Measurements from ENCODE around the gene MBOAT7.

Gene MBOAT7

DNA sequence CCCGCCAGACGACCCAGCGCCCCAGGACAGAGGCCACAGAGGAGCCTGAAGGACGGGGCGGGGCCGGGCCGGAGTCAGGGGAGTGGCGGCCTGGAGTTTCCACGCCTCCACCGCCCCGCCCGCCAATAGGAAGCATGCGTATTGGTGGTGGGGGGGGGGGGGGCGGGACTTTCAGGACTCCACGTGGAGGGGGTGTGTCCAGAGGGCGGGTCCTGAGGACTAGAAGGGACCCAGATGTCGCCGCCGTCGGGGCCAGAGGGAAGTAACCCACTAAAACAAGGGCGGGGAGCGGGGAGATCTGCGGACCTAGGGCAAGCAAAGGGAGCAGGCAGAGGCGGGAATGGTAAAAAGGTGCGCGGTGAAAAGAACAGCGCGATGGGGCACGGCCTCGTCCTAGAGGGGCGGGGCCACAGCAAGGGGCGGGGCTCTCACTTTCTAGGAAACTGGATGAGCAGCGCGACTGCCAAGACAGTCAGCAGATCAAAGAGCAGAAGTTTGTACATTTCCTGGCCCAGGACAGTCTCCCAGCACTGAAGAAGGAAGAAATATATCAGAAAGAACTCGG, 27.1 kb downstream of the MBOAT7 start:
- no peak for DNase-seq (ENCODE audit: low read depth)

DNA sequence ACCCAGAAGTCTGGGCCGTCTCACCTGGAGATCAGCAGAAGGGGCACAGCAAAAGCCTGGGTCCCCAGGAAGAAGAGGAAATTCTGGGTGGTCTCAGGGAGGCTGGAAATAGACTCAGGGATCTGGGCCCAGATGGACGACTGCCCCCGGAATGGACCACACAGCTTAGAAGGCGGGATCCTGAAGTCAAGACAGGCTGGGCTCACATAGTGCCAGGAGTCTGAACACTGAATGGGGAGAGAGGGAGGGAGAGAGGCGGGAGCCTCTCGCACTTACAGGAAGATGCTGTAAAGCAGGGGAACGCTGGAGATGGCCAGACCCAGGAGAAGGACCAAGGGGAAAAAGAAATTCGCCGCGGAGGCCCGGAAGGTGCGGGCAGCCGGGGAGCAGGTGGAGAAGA, 28.5 kb downstream of the MBOAT7 start:
- DNase-seq (ENCODE audit: low read depth), result no peak

DNA sequence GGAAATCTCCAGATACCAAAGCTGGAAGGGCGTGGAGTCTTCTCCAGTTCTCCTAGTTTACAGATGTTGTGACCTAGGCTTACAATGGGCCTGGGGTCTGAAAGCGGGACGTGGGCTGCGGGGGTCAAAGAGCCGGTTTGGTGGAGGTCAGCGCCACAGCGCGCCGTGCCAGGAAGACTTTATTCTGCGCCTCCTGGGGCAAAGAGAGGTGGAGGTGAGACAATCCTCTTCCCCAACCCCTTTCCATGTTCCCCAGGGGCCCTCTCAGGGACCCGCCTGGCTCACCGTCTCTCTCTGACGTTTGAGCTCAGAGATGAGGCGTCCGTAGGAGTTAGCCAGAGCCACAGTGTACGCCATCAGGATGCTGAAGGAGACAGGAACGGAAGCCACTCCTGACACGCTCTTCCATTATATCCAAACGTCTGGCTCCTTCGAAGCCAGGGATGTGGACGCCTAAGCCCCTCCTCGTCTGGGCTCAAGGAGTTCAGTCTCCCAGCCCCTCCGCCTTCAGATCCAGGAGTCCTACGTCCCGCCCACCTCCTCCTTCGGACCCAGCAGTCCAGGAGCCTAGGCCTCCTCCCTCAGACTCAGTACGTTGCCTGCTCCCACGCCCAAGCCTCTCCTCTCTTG, 29.1 kb downstream of the MBOAT7 start:
- no peak for DNase-seq (ENCODE audit: low read depth)

- DNase-seq (ENCODE audit: low read depth), result peak; percentile 100
These were observed 29.8 kb downstream of the MBOAT7 start, which contains the start of gene LENG1 for GRCh38 chr19:54159352-54160181. TSS of gene LENG1 (minus strand) at chr19:54159721. CDS start at chr19:54159695, 26 bp downstream.

DNA sequence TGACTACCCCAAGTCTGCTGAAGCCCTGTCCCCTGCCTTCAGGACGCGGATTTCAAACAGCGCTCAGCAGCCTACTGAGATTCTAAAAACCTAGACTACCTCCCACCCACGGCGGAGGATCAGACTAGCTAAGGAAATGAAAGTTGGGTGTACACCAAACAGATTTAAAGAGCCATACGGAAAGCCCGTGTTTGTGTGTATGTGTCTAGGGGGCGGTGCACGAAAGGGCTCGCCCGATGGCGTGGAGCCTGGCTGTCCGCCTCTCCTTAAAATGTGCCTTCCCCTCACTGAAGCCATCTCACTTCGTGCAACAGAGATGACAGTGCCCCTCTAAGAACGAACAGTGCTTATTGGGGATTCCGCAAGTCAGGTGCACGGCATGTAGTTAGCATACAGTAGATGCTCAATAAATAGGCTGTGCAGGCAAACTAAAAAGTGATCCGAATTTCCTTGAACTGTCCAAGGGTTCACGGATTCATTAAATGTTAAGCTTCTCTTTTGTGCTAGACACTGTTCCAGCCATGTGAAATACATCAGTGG, 30.5 kb downstream of the MBOAT7 start:
- DNase-seq (ENCODE audit: low read depth), result no peak

DNA sequence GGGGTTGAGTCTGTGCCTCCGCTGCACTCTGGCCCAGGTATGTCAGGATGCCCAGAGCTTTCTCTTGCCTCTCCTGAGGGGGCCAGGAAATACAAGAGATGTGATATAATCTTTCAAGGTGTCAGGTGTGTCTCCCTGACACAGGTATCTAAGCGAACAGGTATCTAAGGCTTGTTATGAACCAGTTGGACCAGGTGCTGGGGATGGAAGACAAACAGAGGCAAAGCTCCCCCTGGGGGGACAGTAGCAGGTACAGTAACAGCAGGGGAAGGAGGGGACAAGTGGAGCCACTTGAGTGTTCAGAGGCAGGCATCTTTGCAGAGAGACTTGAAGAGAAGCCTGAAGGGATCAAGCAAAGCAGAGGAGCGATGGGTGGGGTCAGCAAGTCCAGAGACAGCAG, 32.4 kb downstream of the MBOAT7 start:
- DNase-seq (ENCODE audit: low read depth), result no peak

DNA sequence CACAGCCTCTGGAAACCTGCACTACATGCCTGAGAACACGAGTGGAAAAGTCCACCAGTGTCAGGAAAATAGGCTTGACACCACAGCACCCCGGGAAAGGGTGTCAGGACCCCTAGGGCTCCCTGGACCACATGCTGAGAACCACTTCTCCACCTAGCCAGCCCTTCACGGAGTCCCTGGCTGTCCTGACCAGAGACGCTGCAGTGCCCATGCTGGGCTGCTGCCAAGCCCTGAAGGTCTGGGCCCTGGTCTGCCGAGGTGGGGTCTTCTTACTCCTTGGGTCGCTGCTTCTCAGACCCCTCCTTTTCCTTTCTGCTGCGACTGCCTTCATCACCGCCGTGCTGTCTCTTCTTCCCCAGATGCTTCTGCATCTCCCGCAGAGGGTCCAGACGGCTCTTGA, 32.9 kb downstream of the MBOAT7 start:
- DNase-seq (ENCODE audit: low read depth), result no peak

- no peak for DNase-seq (ENCODE audit: low read depth)
These were observed 33.7 kb downstream of the MBOAT7 start for GRCh38 chr19:54155694-54156093.

DNA sequence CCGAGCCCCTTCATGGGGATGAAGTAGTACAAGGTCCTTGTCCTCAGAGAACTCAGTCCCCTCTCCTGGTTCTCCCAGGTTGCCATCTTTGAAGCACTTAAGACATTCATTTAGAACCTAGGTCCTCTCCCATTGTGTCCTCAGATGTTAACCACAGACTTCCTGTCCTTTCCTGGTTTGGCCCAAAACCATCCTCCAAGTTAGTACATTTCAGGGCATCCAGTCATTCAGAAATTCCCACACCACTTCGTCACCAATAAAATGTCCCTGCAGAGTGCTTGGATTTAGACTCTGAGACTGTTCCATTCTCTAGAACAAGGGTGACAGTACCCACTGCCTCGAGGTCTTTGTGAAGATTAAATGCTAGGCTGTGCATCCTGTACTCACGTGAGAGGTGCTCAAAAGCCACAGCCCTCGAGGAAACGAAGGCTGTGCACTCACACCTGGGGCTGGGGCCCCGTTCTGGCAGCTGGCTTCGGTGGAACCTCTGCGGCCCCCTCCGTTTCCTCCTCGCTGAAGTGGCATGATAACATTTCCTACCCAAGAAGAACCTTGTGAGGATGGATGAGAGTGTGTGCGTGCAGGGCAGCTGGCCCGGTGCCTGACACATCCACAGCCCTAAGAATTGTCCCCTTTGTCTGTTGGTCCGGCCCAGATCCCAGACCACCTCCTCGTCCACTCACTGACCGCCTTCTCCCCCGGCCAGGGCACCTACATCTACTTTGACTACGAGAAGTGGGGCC, 34.6 kb downstream of the MBOAT7 start:
- peak; percentile 59 for DNase-seq (ENCODE audit: low read depth)

- no peak for DNase-seq (ENCODE audit: low read depth)
These were observed 35.6 kb downstream of the MBOAT7 start for GRCh38 chr19:54153731-54154326.

DNA sequence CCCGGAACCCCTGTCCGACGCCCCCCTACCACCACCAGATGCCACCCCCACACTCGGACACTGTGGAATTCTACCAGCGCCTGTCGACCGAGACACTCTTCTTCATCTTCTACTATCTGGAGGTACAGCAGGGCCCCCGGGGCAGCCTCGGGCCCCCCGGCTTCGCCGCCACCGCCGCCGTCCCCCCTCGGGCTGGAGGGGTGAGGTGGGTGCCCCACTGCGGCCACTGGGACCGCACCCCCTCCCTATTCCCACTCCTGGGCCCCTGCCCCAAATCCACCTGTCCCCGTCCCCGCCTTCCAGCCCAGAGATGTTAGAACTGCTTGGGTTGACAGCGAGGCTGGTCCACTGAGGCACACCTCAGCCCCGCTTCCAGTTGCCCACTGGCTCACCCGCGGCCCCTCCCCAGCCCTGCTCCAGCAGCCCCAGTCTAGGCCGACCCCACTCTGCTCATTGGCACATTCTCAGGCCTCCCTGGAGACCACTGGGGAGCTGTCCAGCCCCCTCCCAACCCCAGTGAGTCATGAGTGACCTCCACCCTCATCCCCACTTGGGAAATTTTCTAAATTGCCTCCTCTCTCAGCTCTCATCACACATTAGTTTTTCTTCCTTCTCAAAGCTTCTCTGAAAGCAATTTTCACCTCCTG, 36.4 kb downstream of the MBOAT7 start:
- no peak for DNase-seq (ENCODE audit: low read depth)

- DNase-seq (ENCODE audit: low read depth), result no peak
These were observed 37.1 kb downstream of the MBOAT7 start for GRCh38 chr19:54152267-54152666.

DNA sequence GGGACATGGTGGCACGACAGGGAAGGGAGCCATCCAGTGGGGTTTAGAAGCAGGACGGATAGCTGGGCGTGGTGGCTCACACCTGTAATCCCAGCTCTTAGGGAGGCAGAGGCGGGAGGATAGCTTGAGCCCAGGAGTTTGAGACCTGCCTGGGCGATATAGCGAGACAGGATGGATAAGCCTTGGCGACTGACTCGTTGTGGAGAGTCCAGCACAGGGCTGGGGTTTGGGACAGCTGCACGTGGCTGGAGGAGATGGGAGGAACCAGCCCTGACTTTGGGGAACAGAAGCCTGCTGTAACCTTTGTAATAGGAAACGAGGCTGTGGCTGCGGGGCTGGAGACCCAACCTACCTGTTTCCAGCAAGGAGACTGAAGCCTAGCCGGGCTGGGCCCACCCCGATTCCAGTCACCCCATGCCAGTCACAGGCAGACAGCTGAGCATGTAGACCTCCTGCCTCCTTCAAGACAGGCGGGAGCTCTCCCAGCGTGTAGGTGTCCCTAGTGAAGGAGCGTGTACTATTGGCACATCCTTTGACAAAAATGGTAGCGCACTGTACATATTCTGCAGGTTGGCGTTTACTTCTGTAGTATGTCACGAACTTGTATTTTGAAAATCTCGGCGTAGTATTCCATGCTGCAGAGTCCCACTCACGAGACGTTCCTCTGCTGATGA, 37.9 kb downstream of the MBOAT7 start:
- DNase-seq (ENCODE audit: low read depth), result no peak

- DNase-seq (ENCODE audit: low read depth), result no peak
These were observed 40.2 kb downstream of the MBOAT7 start for GRCh38 chr19:54149021-54149812.

DNA sequence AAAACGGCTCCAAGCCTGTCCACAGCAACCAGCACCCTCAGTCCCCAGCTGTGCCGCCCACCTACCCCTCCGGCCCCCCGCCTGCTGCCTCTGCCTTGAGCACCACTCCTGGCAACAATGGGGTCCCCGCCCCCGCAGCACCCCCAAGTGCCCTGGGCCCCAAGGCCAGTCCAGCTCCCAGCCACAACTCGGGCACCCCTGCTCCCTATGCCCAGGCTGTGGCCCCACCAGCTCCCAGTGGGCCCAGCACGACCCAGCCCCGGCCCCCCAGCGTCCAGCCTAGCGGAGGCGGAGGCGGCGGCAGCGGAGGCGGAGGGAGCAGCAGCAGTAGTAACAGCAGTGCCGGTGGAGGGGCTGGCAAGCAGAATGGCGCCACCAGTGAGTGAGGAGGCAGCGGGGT, 41.2 kb downstream of the MBOAT7 start:
- DNase-seq (ENCODE audit: low read depth), result no peak

GRCh38 chr19:54147676-54148075, 41.7 kb downstream of the MBOAT7 start:
- no peak for DNase-seq (ENCODE audit: low read depth)

GRCh38 chr19:54145541-54146158, 43.7 kb downstream of the MBOAT7 start:
- DNase-seq (ENCODE audit: low read depth), result no peak

- no peak for DNase-seq (ENCODE audit: low read depth)
These were observed 47.1 kb downstream of the MBOAT7 start for GRCh38 chr19:54142166-54142780.

- DNase-seq (ENCODE audit: low read depth), result peak; percentile 52
These were observed 48.0 kb downstream of the MBOAT7 start for GRCh38 chr19:54141356-54141755.
